Stimulated activated CD4-positive, alpha-beta T cell treated with anti-CD3 and anti-CD28 coated beads, Interleukin-12 subunit alpha, Interleukin-12 subunit beta, amount 100 ng/mL, for 4 hours (primary cell): ENCODE results near the gene ENKD1.

ENCODE experiments used
- DNase-seq: peaks from one replicate; pipeline ENCODE4 v3.0.0-alpha.2; 2020

ENKD1 gene

GRCh38 chr16:67678354-67679023, 11.9 kb upstream of the ENKD1 start:
- DNase-seq, result no peak

- no peak for DNase-seq
These were observed 11.2 kb upstream of the ENKD1 start for GRCh38 chr16:67677712-67678111.

GRCh38 chr16:67676939-67677338, 10.4 kb upstream of the ENKD1 start:
- DNase-seq, result no peak

- no peak for DNase-seq
These were observed 10.0 kb upstream of the ENKD1 start for GRCh38 chr16:67676516-67676915.

GRCh38 chr16:67675999-67676398, 9.4 kb upstream of the ENKD1 start:
- no peak for DNase-seq

- DNase-seq, result no peak
These were observed 9.0 kb upstream of the ENKD1 start for GRCh38 chr16:67675579-67675935.

GRCh38 chr16:67674851-67675578, 8.5 kb upstream of the ENKD1 start:
- DNase-seq, result no peak

GRCh38 chr16:67673712-67674580, 7.4 kb upstream of the ENKD1 start:
- no peak for DNase-seq

GRCh38 chr16:67672739-67673662, 6.5 kb upstream of the ENKD1 start:
- peak; percentile 39 for DNase-seq

- no peak for DNase-seq
These were observed 5.8 kb upstream of the ENKD1 start for GRCh38 chr16:67672306-67672705.

GRCh38 chr16:67669499-67670101, 3.0 kb upstream of the ENKD1 start:
- DNase-seq, result no peak

GRCh38 chr16:67668495-67669157, 2.1 kb upstream of the ENKD1 start:
- DNase-seq, result no peak

- DNase-seq, result peak; percentile 69
These were observed 1.4 kb upstream of the ENKD1 start for GRCh38 chr16:67667817-67668494.

- no peak for DNase-seq
These were observed 885 bp upstream of the ENKD1 start for GRCh38 chr16:67667453-67667816.

GRCh38 chr16:67666032-67666551, 458 bp downstream of the ENKD1 start:
- no peak for DNase-seq

- no peak for DNase-seq
These were observed 952 bp downstream of the ENKD1 start for GRCh38 chr16:67665598-67665997.

- DNase-seq, result no peak
These were observed 1.7 kb downstream of the ENKD1 start for GRCh38 chr16:67664871-67665270.

- no peak for DNase-seq
These were observed 2.3 kb downstream of the ENKD1 start for GRCh38 chr16:67664258-67664657.

- no peak for DNase-seq
These were observed 2.7 kb downstream of the ENKD1 start for GRCh38 chr16:67663877-67664222.

- DNase-seq, result no peak
These were observed 3.2 kb downstream of the ENKD1 start for GRCh38 chr16:67663151-67663876.
